Stimulated activated CD4-positive, alpha-beta T cell treated with anti-CD3 and anti-CD28 coated beads, Interleukin-12 subunit alpha, Interleukin-12 subunit beta, amount 100 ng/mL, for 4 hours (primary cell): ENCODE data around the gene CDK12.
"Not testable (repeated sequence)": the region's sequence is repeated elsewhere in the genome, so short reads cannot be mapped to it uniquely, and the experiment has no call there.

Source experiments
- DNase-seq: peaks from one replicate; pipeline ENCODE4 v3.0.0-alpha.2; 2020

Gene CDK12

DNA sequence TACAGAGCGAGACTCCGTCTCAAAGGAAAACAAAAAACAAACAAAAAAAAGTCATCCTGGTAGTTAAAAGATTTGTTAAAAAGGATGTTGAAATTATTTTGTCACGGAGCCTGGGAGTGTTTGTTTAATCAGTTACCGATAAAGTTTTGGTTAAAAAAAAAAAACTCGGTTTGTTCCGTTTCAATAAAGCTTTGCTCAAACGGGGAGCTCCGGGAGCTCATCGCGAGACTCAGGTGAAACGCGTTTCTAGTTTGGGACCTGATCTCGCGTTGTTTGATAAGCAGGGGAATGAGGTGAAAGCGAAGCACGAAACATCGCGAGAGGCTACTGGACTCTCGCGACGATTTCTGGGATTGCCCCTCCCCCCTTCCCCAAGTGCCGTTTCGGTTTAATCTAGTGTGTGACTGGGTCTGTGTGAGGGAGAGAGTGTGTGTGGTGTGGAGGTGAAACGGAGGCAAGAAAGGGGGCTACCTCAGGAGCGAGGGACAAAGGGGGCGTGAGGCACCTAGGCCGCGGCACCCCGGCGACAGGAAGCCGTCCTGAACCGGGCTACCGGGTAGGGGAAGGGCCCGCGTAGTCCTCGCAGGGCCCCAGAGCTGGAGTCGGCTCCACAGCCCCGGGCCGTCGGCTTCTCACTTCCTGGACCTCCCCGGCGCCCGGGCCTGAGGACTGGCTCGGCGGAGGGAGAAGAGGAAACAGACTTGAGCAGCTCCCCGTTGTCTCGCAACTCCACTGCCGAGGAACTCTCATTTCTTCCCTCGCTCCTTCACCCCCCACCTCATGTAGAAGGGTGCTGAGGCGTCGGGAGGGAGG is at the start of gene CDK12:
TSS of gene CDK12 (plus strand) at position 374 of the 813 bp plus-strand sequence. CDS start 586 bp downstream, outside the sequence.
- peak; percentile 86 for DNase-seq

DNA sequence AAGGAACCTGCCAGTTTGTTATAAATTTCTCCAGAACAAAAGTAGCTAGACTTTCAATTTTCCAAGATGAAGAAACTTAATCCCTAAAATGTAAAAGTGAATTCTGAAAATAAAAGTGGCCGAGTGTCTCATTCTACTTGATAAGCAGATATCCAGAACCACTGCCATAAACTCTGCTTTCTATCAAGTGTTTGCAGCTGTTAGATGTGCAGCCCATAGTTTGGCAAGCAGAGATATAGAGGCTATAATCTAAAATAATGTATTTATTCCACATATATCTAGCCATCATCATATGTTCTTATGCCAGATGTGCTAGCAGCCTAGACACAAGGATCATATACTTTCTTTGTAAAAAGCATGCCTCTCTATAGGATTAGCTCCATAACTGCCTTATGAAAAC is 45.1 kb upstream of the CDK12 start:
- DNase-seq: no peak

DNA sequence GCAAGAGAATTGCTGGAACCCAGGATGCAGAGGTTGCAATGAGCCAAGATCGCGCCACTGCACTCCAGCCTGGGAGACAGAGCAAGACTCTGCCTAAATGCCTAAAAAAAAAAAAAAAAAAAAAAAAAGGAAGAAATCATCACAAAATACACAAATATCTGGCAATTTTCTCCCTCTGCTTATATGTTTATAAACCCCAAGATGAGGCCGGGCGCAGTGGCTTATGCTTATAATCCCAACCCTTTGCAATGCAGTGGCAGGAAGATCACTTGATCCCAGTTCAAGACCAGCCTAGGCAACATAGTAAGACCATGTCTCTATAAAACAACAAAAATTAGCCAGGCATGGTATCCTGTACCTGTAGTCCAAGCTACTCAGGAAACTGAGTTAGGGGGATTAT is 31.7 kb upstream of the CDK12 start:
- DNase-seq: no peak

DNA sequence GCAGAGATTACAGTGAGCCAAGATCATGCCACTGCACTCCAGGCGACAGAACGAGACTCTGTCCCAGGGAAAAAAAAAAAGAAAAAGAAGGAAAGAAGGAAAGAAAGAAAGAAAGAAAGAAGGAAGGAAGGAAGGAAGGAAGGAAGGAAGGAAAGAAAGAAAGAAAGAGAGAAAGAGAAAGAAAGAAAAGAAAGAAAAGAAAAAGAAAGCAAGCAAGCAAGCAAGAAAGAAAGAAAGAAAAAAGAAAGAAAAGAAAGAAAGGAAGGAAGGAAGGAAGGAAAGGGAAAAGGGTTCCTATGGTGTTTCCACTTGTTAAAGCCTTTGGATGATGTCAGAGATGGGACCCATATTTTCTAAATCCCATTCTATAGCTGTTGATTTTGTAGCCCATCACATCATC is 21.4 kb upstream of the CDK12 start:
- not testable (repeated sequence) for DNase-seq

DNA sequence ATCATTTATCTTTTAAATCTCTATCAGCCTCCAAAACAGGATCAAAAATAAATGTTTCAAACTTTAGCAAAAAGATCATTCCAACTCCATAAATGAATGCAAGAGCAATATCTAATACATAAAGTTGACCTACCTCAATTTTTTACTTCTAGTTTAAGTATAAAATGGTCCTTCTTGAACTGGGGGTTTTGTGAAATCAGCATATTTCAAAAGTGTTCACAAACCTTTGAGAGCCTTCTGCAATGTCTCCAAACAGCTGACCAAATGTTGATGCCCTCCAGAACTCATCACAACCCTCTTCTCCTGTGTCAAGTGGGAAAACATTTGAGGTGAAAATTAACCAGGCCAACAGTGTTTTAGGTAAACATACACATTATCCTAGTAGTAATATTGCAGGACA is 18.0 kb upstream of the CDK12 start:
- no peak for DNase-seq

DNA sequence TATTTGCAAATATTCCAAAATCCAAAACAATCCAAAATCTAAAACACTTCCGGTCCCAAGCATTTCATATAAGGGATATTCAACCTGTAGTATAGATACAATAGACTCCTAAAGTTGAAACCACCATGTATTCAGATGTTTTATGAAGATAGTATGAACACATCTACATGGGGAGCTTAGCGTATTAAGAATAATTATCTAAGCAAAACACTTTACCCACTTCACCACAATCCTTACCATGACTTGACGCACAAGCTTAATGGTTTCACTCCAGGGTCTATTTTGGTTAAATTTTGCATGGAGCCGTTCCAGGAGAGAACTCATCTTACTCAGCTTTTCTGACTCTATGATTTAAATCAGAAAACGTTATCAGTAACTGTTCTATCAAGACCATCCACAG is 13.7 kb upstream of the CDK12 start:
- no peak for DNase-seq

DNA sequence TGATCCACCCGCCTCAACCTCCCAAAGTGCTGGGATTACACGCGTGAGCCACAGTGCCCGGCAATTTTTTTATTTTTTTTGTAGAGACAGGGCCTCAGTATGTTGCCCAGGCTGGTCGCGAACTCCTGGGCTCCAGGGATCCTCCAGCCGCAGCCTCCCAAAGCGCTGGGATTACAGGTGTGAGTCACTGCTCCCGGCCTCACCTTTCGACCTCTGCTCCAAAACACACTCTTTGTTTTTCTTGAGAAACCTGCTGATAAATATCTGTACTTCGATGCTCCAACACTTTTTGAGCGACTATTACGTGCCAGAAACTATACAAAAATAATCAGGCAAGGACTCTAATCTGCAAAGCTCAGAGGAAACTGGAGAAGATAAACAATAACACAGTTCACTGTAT is 11.2 kb upstream of the CDK12 start:
- no peak for DNase-seq

DNA sequence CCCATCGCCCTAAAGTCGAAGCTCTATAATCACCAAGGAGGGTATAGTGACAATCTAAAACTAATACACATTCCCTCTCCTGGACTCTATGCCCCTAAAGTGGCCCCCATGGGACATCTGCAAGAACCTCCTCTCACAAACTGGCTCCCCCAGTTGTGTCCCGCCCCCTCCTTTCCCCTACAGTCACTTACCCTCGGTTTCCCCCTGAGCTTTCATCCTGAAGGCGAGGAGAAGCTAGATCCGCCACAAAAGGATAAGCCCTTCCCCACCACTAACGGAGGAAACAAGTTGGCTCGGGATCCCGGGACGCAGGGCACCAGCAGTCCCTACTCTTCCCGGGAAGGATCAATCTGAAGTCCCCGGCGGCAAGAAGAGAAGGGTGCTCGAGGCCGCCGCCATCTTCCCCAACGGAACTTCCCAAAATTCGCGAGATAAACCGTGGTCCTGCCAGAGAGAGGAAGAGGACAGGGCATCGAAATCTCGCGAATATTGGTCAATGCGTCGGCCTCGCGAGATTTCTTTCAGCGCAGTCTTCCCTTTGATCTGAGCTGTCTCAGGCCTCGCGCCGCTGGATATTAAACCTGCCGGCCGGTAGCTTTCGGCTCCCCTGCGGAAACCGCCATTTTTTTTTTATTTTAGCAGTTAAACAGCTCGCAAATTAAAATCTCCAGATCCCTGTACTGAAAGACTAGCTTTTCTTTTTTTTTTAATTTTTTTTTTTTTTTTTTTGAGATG is 10.3 kb upstream of the CDK12 start, which contains the start of gene MED1:
TSS of gene MED1 (minus strand) at position 417 of the 735 bp plus-strand sequence. CDS start at position 216, 201 bp downstream.
- peak; percentile 81 for DNase-seq

DNA sequence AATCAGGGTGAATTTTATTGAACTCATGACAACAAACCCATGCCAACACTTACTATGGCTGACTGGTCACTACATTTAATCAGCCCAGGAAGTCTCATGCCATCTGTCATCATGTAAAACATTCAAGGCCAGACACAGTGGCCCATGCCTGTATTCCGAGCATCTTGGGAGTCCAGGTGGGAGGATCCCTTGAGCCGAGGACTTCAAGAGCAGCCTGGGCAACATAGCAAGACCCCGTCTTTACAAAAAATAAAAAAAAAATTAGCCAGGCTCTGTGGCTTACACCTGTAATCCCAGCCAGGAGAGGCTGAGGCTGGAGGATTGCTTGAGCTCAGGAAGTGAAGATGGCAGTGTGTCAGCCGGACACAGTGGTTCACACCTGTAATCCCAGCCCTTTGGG is 5.4 kb upstream of the CDK12 start:
- no peak for DNase-seq

DNA sequence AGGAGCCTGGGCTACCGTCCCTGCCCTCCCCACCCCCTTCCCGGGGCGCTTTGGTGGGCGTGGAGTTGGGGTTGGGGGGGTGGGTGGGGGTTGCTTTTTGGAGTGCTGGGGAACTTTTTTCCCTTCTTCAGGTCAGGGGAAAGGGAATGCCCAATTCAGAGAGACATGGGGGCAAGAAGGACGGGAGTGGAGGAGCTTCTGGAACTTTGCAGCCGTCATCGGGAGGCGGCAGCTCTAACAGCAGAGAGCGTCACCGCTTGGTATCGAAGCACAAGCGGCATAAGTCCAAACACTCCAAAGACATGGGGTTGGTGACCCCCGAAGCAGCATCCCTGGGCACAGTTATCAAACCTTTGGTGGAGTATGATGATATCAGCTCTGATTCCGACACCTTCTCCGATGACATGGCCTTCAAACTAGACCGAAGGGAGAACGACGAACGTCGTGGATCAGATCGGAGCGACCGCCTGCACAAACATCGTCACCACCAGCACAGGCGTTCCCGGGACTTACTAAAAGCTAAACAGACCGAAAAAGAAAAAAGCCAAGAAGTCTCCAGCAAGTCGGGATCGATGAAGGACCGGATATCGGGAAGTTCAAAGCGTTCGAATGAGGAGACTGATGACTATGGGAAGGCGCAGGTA is 762 bp downstream of the CDK12 start:
- no peak for DNase-seq

DNA sequence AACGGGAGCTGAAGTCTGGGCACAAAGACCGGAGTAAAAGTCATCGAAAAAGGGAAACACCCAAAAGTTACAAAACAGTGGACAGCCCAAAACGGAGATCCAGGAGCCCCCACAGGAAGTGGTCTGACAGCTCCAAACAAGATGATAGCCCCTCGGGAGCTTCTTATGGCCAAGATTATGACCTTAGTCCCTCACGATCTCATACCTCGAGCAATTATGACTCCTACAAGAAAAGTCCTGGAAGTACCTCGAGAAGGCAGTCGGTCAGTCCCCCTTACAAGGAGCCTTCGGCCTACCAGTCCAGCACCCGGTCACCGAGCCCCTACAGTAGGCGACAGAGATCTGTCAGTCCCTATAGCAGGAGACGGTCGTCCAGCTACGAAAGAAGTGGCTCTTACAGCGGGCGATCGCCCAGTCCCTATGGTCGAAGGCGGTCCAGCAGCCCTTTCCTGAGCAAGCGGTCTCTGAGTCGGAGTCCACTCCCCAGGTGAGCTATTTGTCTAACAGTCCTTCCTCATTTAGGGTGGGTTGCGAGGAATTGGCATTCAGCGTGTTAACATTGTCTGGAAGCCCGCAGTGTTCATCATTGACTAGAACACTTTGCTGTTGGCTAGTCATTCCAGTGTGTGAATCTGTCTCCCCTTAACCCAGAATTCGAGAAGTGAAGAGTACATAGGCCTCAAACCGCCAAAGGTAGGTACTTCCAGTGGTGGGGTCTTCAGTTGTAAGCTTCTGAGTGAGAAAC is 1.5 kb downstream of the CDK12 start:
- no peak for DNase-seq

DNA sequence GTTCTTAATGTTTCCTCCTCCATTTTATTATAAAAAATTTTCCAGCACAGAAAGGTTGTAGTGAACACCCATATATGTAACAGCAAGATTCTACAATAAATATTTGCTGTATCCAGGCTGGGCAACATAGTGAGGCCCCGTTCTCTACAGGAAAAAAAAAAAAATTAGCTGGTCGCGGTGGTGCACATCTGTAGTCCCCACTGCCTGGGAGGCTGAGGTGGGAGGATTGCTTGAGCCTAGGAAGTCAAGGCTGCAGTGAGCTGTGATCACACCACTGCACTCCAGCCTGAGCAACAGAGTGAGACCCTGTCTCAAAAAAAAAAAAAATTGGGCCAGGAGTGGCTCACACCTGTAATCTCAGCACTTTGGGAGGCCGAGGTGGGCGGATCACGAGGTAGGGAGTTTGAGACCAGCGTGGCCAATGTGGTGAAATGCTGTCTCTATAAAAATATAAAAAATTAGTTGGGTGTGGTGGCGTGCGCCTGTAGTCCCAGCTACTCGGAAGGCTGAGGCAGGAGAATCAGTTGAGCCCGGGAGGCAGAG is 3.4 kb downstream of the CDK12 start:
- DNase-seq: not testable (repeated sequence)

DNA sequence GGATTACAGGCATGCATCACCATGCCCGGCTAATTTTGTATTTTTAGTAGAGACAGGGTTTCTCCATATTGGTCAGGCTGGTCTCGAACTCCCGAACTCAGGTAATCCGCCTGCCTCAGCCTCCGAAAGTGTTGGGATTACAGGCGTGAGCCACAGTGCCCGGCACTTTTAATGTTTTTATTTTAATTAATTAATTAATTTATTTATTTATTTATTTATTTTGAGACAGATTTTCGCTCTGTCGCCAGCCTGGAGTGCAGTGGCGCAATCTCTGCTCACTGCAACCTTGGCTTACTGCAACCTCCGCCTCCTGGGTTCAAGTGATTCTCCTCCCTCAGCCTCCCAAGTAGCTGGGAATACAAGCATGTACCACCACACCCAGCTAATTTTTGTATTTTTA is 7.3 kb downstream of the CDK12 start:
- DNase-seq: not testable (repeated sequence)

DNA sequence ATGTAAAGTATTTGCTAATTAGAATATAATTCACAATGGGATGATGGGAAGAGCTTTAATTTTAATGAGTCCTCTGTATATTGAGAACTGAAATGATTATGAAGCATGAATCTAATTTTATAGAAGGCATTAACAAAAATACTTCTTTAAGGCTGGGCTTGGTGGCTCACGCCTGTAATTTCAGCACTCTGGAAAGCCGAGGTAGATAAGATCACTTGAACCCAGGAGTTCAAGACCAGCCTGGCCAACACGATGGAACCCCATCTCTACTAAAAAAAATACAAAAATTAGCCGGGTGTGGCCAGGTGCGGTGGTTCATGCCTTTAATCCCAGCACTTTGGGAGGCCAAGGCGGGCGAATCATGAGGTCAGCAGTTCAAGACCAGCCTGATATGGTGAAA is 12.0 kb downstream of the CDK12 start:
- DNase-seq: no peak

DNA sequence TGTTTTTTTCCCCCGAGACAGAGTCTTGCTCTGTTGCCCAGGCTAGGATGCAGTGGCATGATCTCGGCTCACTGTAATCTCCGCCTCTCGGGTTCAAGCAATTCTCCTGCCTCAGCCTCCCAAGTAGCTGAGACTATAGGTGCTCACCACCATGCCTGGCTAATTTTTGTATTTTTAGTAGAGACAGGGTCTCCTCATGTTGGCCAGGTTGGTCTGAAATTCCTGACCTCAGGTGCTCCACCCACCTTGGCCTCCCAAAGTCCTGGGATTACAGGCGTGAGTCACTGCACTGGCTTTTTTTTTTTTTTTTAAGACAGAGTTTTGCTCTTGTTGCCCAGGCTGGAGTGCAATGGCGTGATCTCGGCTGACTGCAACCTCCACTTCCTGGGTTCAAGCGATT is 18.3 kb downstream of the CDK12 start:
- not testable (repeated sequence) for DNase-seq

DNA sequence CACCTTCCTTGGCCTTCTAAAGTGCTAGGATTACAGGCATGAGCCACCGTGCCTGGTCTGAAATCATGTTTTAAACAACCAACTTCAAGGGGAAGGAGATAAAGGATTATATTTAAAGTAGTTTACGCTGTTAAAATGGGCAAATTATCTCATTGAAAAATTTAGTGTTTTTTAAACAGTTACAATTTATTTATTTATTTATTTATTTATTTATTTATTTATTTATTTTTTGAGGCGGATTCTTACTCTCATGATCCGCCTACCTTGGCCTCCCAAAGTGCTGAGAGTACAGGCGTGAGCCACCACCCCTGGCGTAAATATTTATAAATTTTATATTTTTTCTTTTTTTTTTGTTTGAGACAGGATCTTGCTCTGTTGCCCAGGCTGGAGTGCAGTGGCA is 22.2 kb downstream of the CDK12 start:
- DNase-seq: no peak

DNA sequence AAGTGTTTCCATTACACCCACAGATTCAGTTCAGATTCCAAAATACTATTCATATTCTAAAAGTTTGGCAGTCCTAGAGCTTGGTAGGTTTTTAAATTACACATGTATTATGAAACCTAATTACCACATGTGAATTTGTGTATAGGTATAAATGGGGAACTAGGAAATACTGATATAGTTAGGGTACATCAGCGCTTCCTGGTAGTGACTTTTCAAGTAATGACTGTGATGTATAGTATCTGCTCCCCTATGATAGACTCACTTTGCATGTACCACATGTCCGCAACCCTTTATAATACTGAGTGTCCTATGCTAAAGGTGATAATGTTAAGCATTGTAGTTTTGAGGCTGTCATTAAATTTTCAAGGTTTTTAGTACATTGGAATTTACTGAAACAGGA is 22.9 kb downstream of the CDK12 start:
- DNase-seq: no peak

DNA sequence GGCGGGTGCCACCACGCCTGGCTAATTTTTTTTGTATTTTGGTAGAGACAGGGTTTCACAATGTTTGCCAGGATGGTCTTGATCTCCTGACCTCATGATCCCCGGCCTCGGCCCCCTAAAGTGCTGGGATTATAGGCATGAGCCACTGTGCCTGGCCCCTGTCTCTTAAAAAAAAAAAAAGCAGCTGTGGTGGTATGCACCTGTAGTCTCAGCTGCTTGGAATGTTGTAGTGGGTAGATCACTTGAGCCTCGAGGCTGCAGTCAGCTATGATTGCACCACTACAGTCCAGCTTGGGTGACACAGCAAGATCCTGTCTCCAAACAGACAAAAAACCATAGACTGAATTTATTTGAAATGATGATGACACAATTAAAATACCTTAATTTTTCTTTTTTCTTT is 24.3 kb downstream of the CDK12 start:
- DNase-seq: no peak

DNA sequence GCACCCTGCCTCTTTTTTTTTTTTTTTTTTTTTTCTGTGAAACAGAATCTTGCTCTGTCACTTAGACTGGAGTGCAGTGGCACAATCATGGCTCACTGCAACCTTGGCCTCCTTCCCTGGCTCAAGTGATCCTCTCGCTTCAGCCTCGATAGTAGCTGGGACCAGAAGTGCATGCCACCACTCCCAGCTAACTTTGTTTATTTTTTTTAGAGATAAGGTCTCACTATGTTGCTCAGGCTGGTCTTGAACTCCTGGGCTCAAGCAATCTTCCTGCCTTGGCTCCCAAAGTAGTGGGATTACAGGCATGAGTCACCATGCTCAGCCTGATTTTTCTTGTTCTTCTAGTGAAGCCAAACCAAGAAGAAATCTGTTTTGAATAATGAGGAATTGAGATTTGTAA is 25.0 kb downstream of the CDK12 start:
- no peak for DNase-seq

DNA sequence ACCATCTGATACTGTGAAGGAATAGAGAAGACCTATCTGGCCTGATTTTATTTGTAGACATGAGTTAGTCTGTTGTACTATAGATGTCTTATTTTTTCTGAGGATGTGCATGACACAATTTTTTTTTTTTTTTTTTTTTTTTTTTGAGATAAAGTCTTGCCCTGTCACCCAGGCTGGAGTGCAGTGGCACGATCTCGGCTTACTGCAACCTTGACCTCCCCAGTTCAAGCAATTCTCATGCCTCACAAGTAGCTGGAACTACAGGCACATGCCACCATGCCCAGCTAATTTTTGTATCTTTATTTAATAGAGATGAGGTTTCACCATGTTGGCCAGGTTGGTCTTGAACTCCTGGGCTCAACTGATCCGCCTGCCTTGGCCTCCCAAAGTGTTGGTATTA is 26.2 kb downstream of the CDK12 start:
- DNase-seq: not testable (repeated sequence)

DNA sequence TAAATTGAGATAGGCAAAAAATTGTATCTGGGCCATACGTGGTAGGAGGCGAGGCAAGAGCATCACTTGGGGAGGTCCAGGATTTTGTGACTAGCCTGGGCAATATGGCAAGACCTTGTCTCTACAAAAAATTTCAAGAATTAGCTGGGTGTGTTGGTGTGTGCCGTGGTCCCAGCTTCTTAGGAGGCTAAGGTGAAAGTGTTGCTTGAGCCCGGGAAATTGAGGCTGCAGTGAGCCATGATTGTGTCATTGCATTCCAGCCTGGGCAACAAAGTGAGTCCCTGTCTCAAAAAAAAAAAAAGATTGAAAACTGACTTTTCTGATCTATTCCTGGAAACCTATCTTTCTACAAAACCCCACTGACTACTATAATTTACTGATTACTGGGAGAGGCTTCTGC is 26.7 kb downstream of the CDK12 start:
- DNase-seq: no peak

DNA sequence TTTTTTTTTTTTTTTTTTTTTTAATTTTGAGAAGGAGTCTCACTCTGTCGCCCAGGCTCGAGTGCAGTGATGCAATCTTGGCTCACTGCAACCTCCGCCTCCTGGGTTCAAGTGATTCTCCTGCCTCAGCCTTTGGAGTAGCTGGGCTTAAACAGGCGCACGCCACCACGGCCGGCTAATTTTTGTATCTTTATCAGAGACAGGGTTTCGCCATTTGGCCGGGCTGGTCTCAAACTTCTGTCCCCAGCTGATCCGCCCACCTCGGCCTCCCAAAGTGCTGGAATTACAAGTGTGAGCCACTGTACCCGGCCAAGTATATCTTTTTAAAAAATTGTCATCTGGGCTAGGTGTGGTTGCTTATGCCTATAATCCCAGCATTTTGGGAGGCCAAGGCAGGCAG is 35.6 kb downstream of the CDK12 start:
- DNase-seq: not testable (repeated sequence)

DNA sequence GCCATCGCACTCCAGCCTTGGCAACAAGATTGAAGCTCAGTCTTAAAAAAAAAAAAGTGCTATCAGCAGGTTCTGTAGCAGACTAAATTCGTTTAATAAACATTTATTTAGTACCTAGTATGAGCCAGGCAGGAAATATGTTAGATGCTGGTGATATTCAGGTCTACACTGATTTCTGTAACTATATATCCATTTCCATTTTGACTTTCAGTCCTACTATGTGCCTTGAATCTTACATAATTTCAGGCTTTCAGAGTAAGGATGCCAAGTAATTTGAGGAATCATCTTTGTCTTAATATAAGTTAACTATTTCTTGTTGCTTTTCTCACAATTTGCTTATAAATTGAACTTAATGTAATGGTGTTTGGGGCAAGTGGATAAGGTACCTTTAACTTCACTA is 46.2 kb downstream of the CDK12 start:
- no peak for DNase-seq
